HepG2 (cell line): Measurements from ENCODE around the gene OAS2. TPM values are rescaled to one million over a fixed set of nuclear protein-coding genes. Genes with fewer than 3 reads are reported as not detected.

Source experiments
- ATAC-seq: fragments of 200-7000 bp; cut with Tn5 transposase; 3 replicates; pipeline ENCODE4 v1.9.1; 2020; ENCODE audit warnings: mild to moderate bottlenecking, moderate library complexity
- BruUV-seq: library from RNA; stranded (reverse); fragments of 400-500 nt; replicated peaks from 2 replicates; lab custom pipeline; 2021; lab: Mats Ljungman, UMichigan
- CTCF ChIA-PET: fragments of 300-600 bp; formaldehyde crosslinking; extraction: SDS; loops from one replicate; lab custom pipeline; 2021; ENCODE audit warnings: low total read pairs, inconsistent platforms, low intra/inter-chr PET ratio; lab: Yijun Ruan, JAX
- POLR2A ChIA-PET: fragments of 350-600 bp; sonication (Branson Sonifier 250); formaldehyde crosslinking; loops from one replicate; lab custom pipeline; 2020; ENCODE audit warnings: antibody characterized with exemption, inconsistent platforms; lab: Yijun Ruan, JAX
- DNase-seq: peaks from one replicate; pipeline ENCODE4 v3.0.0-alpha.2; 2015; ENCODE audit warnings: low spot score
- FAIRE-seq: peaks from 3 replicates; lab custom pipeline; 2011; peaks lifted over from hg19 to GRCh38; lab: Jason Lieb, UNC
- H2AFZ ChIP-seq: one replicate; pipeline ENCODE4 v1.6.1; 2011; ENCODE audit warnings: low read length, inconsistent platforms
- H3K27ac ChIP-seq: fragments of 300-600 bp; 3 replicates; pipeline ENCODE4 v1.8.0; 2011; ENCODE audit warnings: mixed run types, mild to moderate bottlenecking, mixed read lengths, low read length, inconsistent platforms; ENCODE audit not compliant: insufficient read depth; ENCODE audit errors: extremely low read length
- H3K27me3 ChIP-seq, 2 experiments: fragments of 200-600 bp in 1 of 2; 2 replicates in 1 of 2; 3 replicates in 1 of 2; pipeline versions ENCODE4 v1.6.0 to v1.8.0; 2011; ENCODE audit warnings: low read length in 2 of 2, mild to moderate bottlenecking in 2 of 2, moderate library complexity in 2 of 2, inconsistent platforms in 1 of 2; ENCODE audit not compliant: insufficient read depth in 2 of 2, control insufficient read depth in 1 of 2
- H3K36me3 ChIP-seq, 2 experiments: fragments of 200-600 bp in 1 of 2; replicated peaks in 1 of 2; 2 replicates in 1 of 2; 3 replicates in 1 of 2; pipeline versions ENCODE4 v1.5.1 to v1.8.0; 2011; ENCODE audit warnings: low read length in 2 of 2, inconsistent platforms in 1 of 2; ENCODE audit not compliant: insufficient read depth in 2 of 2, control insufficient read depth in 1 of 2
- H3K4me1 ChIP-seq: 2 replicates; pipeline ENCODE4 v1.5.1; 2012; ENCODE audit warnings: low read length, inconsistent platforms; ENCODE audit not compliant: insufficient read depth
- H3K4me2 ChIP-seq: 2 replicates; pipeline ENCODE4 v1.6.0; 2011; ENCODE audit warnings: low read depth, low read length, inconsistent platforms
- H3K4me3 ChIP-seq, 3 experiments: fragments of 200-600 bp in 1 of 3; sonication (generic), shearing (Covaris generic) in 1 of 3; replicated peaks in 1 of 3; 2 replicates each; pipeline ENCODE4 v1.5.1; 2011 to 2016; ENCODE audit warnings: low read length in 3 of 3, inconsistent platforms in 2 of 3, low read depth in 2 of 3, mild to moderate bottlenecking in 2 of 3, control low read depth in 1 of 3, mixed read lengths in 1 of 3; ENCODE audit not compliant: insufficient read depth in 1 of 3
- H3K79me2 ChIP-seq: one replicate; pipeline ENCODE4 v1.6.1; 2011; ENCODE audit warnings: low read length, inconsistent platforms; ENCODE audit not compliant: insufficient read depth
- H3K9ac ChIP-seq: 2 replicates; pipeline ENCODE4 v1.6.0; 2011; ENCODE audit warnings: mild to moderate bottlenecking, low read depth, low read length, inconsistent platforms; ENCODE audit not compliant: insufficient read depth
- H3K9me3 ChIP-seq: 2 replicates; pipeline ENCODE4 v1.5.1; 2012; ENCODE audit warnings: mild to moderate bottlenecking, low read length
- H4K20me1 ChIP-seq: 2 replicates; pipeline ENCODE4 v1.6.0; 2011; ENCODE audit warnings: inconsistent platforms, mild to moderate bottlenecking, low read length, moderate library complexity; ENCODE audit not compliant: insufficient read depth
- HMG20B ChIP-seq: conservative IDR thresholded peaks from 2 replicates; pipeline ENCODE4 v1.6.1; 2016; ENCODE audit warnings: missing genetic modification reagents, missing compliant biosample characterization
- HOXA7 ChIP-seq: sonication (generic); formaldehyde crosslinking; IDR thresholded peaks from 2 replicates; pipeline ENCODE4 v1.8.1; 2022; ENCODE audit warnings: mild to moderate bottlenecking, missing genetic modification reagents, moderate library complexity
- PRPF4 ChIP-seq: fragments of 200-400 bp; formaldehyde crosslinking; IDR thresholded peaks from 2 replicates; pipeline ENCODE4 v1.6.1; 2016; ENCODE audit warnings: low read length, low read depth; ENCODE audit not compliant: poor library complexity, severe bottlenecking
- REL ChIP-seq: sonication (generic); formaldehyde crosslinking; conservative IDR thresholded peaks from 2 replicates; pipeline ENCODE4 v1.8.0; 2022; ENCODE audit warnings: mild to moderate bottlenecking, missing genetic modification reagents, moderate library complexity
- RELA ChIP-seq: sonication (generic); formaldehyde crosslinking; IDR thresholded peaks from 2 replicates; pipeline ENCODE4 v1.4.0; 2020; ENCODE audit warnings: missing genetic modification reagents
- SAFB2 ChIP-seq: sonication (generic); formaldehyde crosslinking; IDR thresholded peaks from 2 replicates; pipeline ENCODE4 v1.5.1; 2020; ENCODE audit warnings: missing genetic modification reagents, low read depth, mild to moderate bottlenecking, borderline replicate concordance
- SIX1 ChIP-seq: sonication (generic); formaldehyde crosslinking; IDR thresholded peaks from 2 replicates; pipeline ENCODE4 v1.4.0; 2020; ENCODE audit warnings: missing genetic modification reagents, borderline replicate concordance
- SNAI1 ChIP-seq: sonication (generic); formaldehyde crosslinking; IDR thresholded peaks from 2 replicates; pipeline ENCODE4 v1.5.0; 2020; ENCODE audit warnings: mild to moderate bottlenecking, missing genetic modification reagents, borderline replicate concordance
- ZNF180 ChIP-seq: sonication (generic); formaldehyde crosslinking; IDR thresholded peaks from 2 replicates; pipeline ENCODE4 v1.4.0; 2020; ENCODE audit warnings: low read depth, missing genetic modification reagents, borderline replicate concordance
- ZNF768 ChIP-seq: sonication (generic); formaldehyde crosslinking; IDR thresholded peaks from 2 replicates; pipeline ENCODE4 v1.4.0; 2020; ENCODE audit warnings: missing genetic modification reagents
- WGBS: methylation state at CpG from one replicate; pipeline ENCODE4 v1.1.6; 2017; ENCODE audit warnings: low lambda C conversion rate; 5-methylcytosine and 5-hydroxymethylcytosine counted together
- in situ Hi-C: cut with HindIII; loops from 2 replicates; pipeline ENCODE4 v1.10.0; 2017; ENCODE audit warnings: low pct_unique_long_range_greater_than_20kb; ENCODE audit not compliant: extremely low pct_ligation_motif_present
- intact Hi-C: fragments of 100-400 bp; cut with micrococcal nuclease; formaldehyde crosslinking; loops from one replicate; pipeline ENCODE4 v1.10.0; 2022; ENCODE audit not compliant: unreplicated experiment
- polyA plus RNA-seq, 8 experiments: library from polyadenylated mRNA; depleted of rRNA in 3 of 8; stranded (reverse) in 7 of 8; unstranded in 1 of 8; fragments of >200 nt; fragmentation: Illumina TruSeq in 4 of 8; extraction: Trizol in 4 of 8; gene quantifications; 2 replicates each; pipeline versions ENCODE4 v1.2.1 to v1.2.3, GENCODE V29; 2011 to 2016; ENCODE audit warnings: low read depth in 4 of 8, missing spikeins in 1 of 8, mixed read lengths in 1 of 8; ENCODE audit not compliant: insufficient read depth in 1 of 8
- total RNA-seq, 5 experiments: library from RNA; depleted of rRNA; stranded (reverse); fragments of >200 nt; fragmentation: Illumina TruSeq; extraction: Trizol; gene quantifications; 2 replicates each; pipeline ENCODE4 v1.2.3, GENCODE V29; 2016; ENCODE audit warnings: low read depth in 1 of 5
- TF ChIP-seq, protein P1 (sequence below): fragments of 450-650 bp; IDR thresholded peaks from 2 replicates; pipeline ENCODE4 v1.6.1; 2017; ENCODE audit warnings: mild to moderate bottlenecking
- TF ChIP-seq, protein P2 (sequence below): sonication (generic); formaldehyde crosslinking; IDR thresholded peaks from 2 replicates; pipeline ENCODE4 v1.5.1; 2020; ENCODE audit warnings: mild to moderate bottlenecking, missing genetic modification reagents, borderline replicate concordance
- TF ChIP-seq, protein P3 (sequence below): sonication (generic); formaldehyde crosslinking; IDR thresholded peaks from 2 replicates; pipeline ENCODE4 v1.4.0; 2020; ENCODE audit warnings: missing genetic modification reagents, low read depth, mild to moderate bottlenecking, borderline replicate concordance

Gene OAS2
- total and polyA plus RNA-seq, 2 of the 13 experiments (the other 11 are each of a cell fraction or from before 2014, with no cell fraction given): 0.05 to 0.24 TPM

DNA sequence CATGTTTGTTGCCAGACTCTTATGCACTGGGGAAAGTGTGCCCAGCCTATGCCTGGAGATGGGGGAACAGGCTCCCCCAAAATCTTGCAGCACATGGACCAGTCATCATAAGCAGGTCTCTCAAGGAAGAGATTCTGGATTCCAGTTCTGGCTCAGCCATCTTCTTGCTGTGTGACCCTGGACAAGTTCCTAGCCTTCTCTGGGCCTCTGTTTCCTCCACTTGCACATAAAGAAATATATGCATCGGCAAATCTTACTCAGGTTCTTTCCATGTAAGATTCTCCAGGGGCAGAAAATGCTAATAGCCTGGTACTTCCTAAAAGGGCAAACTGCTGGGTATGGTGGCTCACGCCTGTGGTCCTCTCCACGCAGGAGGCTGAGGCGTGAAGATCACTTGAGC is 32.8 kb upstream of the OAS2 start:
- FAIRE-seq: no peak

DNA sequence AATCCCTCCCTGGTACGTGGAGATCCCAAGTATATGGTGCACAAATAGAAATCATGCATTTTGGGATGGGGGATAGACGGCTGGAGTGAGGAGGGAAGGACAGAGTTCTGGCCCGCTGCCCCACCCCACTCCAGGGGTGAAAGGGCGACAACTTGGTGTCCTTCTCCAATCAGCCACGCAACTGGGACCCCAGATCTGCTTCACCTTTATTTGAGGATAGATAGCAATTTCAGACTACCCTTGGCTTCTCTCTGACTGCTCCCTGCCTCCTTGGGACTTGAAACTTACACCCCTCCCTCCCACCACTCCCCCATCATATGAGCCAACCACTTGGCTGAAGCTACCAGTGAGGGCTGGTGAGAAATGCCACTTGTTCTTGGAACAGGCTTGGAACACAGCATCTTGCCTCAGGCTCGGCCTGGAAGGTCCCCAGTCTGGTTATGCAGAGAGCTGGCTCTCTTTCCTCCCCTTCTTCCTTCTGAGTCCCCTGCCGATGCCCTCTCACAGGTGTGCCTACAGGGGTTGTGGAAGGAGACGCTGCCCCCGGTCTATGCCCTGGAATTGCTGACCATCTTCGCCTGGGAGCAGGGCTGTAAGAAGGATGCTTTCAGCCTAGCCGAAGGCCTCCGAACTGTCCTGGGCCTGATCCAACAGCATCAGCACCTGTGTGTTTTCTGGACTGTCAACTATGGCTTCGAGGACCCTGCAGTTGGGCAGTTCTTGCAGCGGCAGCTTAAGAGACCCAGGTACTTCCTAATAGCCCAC is 31.9 kb upstream of the OAS2 start:
- intact Hi-C loops: no loop called here
- Histone ChIP-seq H3K27ac (no peak overlapping the region), H3K79me2 (no peaks in the 10 kb centered on the region), H3K9ac (no peak overlapping the region), H3K36me3 (peaks cover 2 to 18% of the 10 kb centered on the region in 2 experiments; a peak in 4 of 5 replicates), H3K27me3 (no peaks in the 10 kb centered on the region), H2AFZ (no peak overlapping the region), H3K9me3 (no peaks in the 10 kb centered on the region), H3K4me2 (no peak overlapping the region), H4K20me1 (no peaks in the 10 kb centered on the region), H3K4me3 (no peak overlapping the region), H3K4me1 (no peaks in the 10 kb centered on the region)
- CTCF ChIA-PET: no interaction called here
- DNase-seq (no peak), ATAC-seq (no peak), FAIRE-seq (no peak)
- no TSS peak for BruUV-seq
- in situ Hi-C loops: no loop called here
- 84% methylated on average over 8 of the region's 14 CpGs for WGBS
- POLR2A ChIA-PET: no interaction called here
- no peak for TF ChIP-seq PRPF4
- TF ChIP-seq, protein P1, sequence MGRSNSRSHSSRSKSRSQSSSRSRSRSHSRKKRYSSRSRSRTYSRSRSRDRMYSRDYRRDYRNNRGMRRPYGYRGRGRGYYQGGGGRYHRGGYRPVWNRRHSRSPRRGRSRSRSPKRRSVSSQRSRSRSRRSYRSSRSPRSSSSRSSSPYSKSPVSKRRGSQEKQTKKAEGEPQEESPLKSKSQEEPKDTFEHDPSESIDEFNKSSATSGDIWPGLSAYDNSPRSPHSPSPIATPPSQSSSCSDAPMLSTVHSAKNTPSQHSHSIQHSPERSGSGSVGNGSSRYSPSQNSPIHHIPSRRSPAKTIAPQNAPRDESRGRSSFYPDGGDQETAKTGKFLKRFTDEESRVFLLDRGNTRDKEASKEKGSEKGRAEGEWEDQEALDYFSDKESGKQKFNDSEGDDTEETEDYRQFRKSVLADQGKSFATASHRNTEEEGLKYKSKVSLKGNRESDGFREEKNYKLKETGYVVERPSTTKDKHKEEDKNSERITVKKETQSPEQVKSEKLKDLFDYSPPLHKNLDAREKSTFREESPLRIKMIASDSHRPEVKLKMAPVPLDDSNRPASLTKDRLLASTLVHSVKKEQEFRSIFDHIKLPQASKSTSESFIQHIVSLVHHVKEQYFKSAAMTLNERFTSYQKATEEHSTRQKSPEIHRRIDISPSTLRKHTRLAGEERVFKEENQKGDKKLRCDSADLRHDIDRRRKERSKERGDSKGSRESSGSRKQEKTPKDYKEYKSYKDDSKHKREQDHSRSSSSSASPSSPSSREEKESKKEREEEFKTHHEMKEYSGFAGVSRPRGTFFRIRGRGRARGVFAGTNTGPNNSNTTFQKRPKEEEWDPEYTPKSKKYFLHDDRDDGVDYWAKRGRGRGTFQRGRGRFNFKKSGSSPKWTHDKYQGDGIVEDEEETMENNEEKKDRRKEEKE: no peak
- no peak for TF ChIP-seq REL (CRISPR knock-in tag)
- TF ChIP-seq RELA (CRISPR knock-in tag): no peak
- no peak for TF ChIP-seq SAFB2 (CRISPR knock-in tag)
- TF ChIP-seq HOXA7: no peak
- TF ChIP-seq, protein P2, sequence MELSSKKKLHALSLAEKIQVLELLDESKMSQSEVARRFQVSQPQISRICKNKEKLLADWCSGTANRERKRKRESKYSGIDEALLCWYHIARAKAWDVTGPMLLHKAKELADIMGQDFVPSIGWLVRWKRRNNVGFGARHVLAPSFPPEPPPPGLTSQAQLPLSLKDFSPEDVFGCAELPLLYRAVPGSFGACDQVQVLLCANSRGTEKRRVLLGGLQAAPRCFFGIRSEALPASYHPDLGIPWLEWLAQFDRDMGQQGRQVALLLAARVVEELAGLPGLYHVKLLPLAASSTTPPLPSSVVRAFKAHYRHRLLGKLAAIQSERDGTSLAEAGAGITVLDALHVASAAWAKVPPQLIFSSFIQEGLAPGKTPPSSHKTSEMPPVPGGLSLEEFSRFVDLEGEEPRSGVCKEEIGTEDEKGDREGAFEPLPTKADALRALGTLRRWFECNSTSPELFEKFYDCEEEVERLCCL (CRISPR knock-in tag): no peak
- TF ChIP-seq, protein P3, sequence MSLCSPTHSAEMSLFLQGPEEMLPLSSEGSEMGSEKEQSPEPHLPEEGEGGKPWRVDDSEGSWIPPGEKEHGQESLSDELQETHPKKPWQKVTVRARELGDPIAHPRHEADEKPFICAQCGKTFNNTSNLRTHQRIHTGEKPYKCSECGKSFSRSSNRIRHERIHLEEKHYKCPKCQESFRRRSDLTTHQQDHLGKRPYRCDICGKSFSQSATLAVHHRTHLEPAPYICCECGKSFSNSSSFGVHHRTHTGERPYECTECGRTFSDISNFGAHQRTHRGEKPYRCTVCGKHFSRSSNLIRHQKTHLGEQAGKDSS (CRISPR knock-in tag): no peak
- no peak for TF ChIP-seq HMG20B (CRISPR knock-in tag)
- no peak for TF ChIP-seq SNAI1 (CRISPR knock-in tag)
- TF ChIP-seq SIX1 (CRISPR knock-in tag): no peak

More for the DNA sequence above, 32.8 kb upstream of the OAS2 start:
- BruUV-seq: no TSS peak
- H3K27ac ChIP-seq: no peak overlapping the region
- ChIA-PET CTCF (no interaction called here), POLR2A (no interaction called here)
- TF ChIP-seq ZNF768 (peak; percentile 41; the same call in 1 of the 2 replicates), ZNF180 (CRISPR knock-in tag) (no peak)
- no peaks in the 10 kb centered on the region for H4K20me1 ChIP-seq
- H3K9me3 ChIP-seq: no peaks in the 10 kb centered on the region
- no peak for DNase-seq
- intact Hi-C loops (no loop called here), in situ Hi-C loops (no loop called here)
- peaks cover 2 to 16% of the 10 kb centered on the region in 2 experiments; a peak in 4 of 5 replicates for H3K36me3 ChIP-seq
- no peaks in the 10 kb centered on the region for H3K79me2 ChIP-seq
- no peaks in the 10 kb centered on the region for H3K4me1 ChIP-seq
- H3K27me3 ChIP-seq: no peaks in the 10 kb centered on the region
- no peak overlapping the region for H3K9ac ChIP-seq
- H2AFZ ChIP-seq: no peak overlapping the region
- 100% methylated on average over 4 of the region's 4 CpGs for WGBS
- ATAC-seq: no peak
- no peak overlapping the region for H3K4me3 ChIP-seq
- H3K4me2 ChIP-seq: no peak overlapping the region
